Measurements from ENCODE around the gene GABRR3.

GABRR3 gene

DNA sequence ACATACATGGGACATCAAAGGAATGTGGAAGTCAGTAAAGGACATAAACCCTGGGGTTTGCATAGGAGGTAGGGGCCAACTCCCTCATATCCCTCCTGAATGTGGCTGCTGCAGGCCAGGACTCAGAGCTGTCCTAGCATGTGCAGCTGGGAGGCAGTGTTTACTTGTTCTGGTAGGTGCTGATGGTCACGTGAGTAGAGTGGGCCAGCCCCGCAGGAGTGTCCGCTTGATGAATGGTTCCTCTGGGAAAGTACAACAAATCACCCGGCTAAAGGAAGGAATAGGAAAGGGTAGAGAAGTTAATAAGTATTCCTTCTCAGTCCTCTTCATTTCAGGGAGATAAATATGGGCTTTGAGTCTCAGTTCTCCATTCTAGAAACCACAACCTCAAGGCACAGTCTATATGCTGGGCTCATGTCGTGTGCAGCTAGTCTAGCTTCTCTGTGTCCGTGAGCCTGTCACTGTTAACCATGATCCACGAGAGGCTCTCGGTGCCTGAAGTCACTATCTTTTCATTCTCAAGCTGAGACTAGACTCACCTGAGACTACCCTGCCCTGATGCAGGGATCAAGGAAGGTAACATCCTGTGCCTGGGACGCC lies 80.8 kb downstream of the GABRR3 start:
- no peak for FAIRE-seq

DNA sequence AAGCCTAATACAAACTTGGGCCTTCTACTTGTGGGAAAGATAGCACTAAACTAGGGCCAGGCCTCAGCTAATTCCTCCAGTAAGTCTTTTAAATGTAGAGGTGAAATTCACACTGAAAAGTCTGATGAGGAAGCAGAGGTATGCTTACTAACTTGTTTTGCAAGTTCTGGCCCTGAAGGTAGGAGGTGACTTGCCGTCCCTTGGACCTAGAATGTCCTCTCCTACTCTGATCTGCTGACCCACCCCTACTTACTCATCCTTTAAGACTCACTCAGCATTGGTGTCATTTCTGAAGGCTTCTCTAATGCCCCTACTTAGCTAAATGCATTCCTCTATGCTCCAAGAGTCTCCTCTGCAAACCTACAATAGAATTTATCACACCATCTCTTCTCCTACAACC lies 82.2 kb downstream of the GABRR3 start:
- no peak for FAIRE-seq

DNA sequence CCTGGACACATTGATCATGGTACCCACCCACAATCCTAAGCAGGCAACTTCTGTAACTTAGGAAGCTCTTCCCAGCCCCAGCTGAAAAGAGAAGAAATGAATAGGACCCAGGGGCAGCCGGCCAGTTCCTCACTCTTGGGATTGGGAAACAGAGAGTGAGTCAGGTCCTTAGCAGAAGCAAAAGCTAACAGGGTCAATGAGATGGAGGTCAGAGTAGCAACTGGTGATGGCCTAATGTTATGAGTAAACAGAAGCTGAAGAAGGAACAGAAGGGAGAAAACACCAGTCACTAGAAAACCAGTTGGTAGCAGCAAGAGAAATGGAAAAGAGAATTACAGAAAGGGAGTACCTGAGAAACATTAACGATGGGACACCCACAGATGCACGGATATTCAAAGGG lies 82.8 kb downstream of the GABRR3 start:
- no peak for FAIRE-seq

DNA sequence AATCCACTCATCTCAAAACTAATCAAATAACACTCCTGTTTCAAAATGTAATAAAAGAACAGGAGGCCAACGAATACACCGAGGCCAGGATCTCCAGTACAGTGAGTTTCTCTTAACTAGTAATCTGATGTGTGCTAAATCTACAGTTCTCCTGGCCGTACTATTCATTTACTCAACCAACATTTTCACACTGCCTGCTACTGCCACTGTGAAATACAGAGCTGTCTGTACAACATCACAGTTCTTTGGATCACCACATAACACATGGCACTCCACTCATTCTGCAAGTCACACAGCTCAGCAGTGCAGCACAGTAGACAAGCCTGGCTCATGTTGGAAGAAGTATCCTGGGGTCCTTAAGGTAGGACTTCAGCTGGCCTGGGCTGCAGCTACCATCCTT lies 84.8 kb downstream of the GABRR3 start:
- FAIRE-seq: no peak

DNA sequence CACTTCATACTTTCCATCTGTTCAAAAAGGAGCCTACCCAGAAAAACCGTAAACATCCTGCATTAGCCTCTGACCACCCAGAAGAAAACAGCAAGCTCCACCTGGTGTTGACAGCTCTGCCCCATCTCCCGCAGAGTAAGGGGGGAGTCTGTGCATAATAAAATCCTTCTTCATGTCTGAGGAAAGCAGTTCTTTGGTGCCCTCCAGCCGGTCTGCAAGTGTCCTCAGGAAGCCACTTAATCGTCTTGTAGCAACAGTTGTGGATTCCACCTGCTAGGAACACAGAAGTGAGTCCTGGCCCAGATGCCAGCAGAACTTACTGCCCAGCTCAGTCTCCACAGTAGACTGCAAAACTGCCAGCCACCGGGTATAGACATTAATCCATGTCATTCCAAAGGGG lies 85.4 kb downstream of the GABRR3 start:
- FAIRE-seq: no peak

DNA sequence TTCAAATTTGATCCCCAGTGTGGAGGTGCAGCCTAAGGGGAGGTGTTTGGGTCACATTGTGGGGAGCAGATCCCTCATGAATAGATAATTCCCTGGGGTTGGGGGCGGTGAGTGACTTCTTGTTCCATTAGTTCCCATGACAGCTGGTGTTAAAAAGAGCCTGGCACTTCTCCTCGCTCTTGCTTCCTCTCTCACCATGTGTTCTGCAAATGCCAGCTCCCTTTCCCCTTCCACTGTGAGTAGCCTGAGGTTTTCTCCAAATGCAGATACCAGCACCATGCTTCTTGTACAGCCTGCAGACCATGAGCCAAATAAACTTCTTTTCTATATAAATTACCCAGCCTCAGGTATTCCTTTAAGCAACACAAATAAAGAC lies 86.0 kb downstream of the GABRR3 start:
- FAIRE-seq: no peak

DNA sequence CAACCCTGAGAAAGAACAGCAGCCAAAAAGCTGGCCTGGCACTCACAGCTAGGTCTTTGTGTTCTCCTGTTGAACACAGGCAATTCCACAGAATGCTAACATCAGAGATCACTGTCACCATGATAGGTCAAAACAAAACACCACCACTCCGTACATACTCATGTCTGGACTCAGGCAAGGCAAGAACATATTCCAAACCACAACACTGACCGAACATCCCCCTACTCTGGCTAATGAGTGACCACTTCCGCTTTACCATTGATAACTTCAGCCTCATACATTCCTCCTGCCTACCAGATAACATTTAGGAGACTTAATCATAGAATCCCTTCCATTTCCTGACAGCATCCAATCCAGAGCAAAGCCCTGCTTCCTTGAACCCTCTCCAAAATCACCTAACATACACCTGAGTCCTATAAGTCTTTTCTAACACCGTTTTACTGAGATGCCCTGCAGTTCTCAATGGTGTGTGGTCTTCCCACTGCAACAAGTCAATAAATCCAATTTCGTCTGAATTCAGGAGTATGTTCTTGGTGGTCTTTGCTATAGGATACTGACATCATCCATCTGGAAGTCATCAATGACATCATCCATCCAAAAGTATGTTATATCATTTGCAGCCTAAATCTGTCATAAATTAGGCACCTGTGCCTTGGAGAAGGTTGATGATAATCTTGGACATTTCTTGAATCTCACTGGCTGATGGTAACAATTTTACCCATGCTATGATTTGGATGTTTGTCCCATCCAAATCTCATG lies 86.6 kb downstream of the GABRR3 start:
- no peak for FAIRE-seq

DNA sequence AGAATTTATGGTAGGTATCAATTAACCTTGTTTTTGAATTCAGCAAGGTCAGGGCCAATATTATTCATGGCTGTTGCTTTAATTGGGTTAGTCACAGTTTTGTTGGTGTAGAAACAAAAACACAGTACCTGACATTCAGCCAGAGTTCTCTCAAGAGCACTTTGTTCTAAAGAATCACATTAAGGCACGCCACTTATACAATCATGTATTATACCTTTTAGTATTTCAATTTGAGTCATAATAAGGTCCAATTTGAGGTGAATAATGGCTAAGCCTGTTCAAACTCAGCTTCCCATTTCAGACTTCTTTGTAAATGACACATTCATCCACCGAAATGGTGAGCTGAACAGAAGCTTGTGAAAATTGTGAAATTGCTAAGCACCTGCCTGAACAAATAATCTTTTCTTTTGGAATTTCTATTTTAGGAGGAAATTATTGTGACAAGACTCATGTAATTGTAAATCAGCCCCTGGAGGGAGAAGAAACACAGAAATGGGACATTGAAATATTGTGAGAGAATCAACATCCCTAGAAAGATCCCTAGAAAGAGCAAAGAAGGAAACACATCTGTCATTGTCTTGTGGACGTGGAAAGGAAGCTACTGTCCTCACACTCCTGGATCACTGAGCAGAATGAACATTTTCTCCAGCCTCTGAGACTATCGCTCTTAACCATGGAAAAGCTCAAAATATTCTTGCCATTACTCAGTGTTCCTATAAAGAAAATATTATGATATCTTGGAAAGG lies 92.1 kb downstream of the GABRR3 start:
- FAIRE-seq: no peak

DNA sequence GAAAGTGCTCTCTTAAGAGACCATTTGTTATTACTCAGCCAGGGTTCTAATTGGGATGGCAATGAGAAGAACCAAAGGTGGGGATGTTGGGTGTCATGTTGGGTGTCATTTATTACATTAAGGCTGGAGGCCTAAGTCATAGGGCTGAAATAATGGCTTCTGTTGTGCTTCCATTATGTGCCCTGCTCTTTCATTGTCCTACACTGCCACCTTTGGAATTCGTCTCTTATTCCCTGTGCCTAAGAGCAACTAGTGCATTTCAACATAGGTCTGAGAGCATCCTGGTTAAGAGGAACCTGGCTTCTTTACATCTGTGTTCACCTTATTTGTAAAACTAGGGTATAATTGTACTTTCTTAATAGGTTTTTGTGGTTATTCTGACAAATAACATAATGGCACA lies 95.1 kb downstream of the GABRR3 start:
- no peak for FAIRE-seq

DNA sequence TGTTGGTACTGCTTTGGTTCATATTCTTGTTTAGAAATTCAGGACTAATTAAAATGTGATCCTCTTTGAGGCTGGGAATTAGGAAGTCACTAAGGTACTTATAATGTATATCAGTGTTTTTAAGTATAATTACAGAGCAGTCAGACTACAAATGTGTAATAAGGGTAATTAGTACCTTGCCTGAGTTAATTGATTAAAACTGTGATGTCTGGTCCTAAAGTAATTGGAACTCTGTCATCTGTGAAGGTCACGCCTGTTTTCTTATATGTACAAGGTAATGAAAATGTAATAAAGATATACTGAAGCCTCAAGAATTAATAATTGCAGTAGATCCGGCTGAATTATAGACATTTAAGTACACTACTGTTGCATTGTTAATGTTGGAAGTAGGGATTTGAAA lies 95.7 kb downstream of the GABRR3 start:
- no peak for FAIRE-seq

DNA sequence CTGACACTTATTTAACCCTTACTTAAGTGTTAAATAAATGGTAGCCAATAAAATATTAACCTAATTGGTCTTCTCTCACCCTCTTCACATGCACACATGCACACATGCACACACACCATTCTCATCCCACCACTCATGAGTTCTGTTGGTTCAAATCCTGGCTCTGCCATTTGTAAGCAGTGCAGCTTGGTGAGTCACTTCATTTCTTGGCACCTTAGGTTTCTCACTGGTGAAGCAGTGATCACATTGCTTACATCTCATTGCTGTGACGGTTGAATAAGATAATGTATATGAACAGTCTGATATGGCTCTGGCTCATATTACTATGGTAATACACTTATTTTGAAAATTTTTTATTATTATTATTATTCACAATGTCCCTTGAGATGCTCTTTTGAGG lies 96.7 kb downstream of the GABRR3 start:
- FAIRE-seq: no peak

DNA sequence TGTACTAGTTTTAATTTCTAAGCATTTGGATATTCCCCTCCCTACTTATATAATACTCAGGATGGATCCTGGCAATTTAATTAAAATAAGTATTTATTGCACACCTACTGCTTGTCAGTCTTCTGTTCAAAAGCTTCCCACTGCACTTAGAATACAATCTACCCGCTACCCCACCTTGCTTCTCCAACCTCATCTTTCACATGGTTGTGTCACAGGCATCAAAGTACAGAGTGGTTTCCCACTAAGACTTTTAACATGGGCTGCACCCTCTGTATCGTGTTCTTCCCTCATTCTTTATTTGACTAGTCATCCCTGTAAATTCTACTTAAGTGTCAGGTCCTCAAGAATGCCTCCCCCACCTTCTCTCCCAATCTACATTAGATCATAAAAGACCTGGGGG lies 97.9 kb downstream of the GABRR3 start:
- FAIRE-seq: no peak

DNA sequence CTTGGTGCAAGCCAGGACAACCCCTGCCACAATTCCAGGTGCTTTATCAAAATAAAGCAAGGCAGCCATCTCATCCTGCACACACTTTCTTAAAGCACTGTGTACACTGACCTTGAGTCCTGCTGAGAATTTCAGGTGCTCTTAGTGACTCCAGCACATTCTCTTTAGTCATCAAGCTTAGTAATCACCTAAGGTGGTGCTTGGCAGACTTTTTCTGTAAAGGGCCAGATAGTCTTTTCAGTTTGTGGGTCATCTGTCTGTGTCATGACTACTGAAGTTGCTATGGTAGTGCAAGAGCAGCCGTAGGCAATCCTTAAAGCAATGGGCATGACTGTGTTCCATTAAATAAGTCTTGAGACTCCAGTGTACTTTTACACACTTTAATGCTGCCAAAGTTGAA lies 99.3 kb downstream of the GABRR3 start:
- FAIRE-seq: no peak
